ENCODE data around the gene SPAG8. TPM values are rescaled to one million over a fixed set of nuclear protein-coding genes. Genes with fewer than 3 reads are reported as not detected.

The SPAG8 gene
- total and polyA plus RNA-seq, 2 donors = 3.1 to 3.4 TPM

DNA sequence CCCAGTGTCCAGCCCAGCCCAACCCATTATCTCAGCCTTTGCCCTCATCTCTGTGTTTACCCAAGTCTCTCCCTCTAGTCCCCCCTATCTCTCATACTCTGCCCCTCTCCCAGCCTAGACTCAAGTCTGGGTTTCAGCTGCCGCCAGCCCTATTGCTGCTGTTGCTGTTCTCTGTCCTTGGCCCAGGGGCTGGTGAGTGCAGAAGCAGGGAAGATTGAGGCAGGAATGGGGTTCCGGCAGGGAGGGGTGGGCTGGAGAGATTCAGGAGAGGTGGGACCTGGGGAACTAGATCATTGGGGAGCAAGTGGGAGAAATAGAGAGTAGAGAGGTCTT, 17.7 kb upstream of the SPAG8 start:
- Histone ChIP-seq H3K4me3 (ENCODE audit: low read length in 2 of 2) (peak overlapping the region; percentile 60 to 68), H3K4me1 (ENCODE audit: control insufficient read depth in 2 of 2, insufficient read depth in 2 of 2, low read length in 2 of 2) (peaks cover 13 to 40% of the 10 kb centered on the region in 2 donors), H3K9me3 (ENCODE audit: control insufficient read depth in 2 of 2, insufficient read depth in 1 of 2, low read length in 1 of 2) (no peaks in the 10 kb centered on the region), H3K27me3 (ENCODE audit: control insufficient read depth in 2 of 2, insufficient read depth in 1 of 2, low read length in 1 of 2) (no peaks in the 10 kb centered on the region), H3K27ac (ENCODE audit: low read depth in 1 of 2, low read length in 1 of 2) (peak overlapping the region; percentile 7 to 54), H3K36me3 (ENCODE audit: control insufficient read depth in 2 of 2, insufficient read depth in 2 of 2, low read length in 1 of 2) (no peaks in the 10 kb centered on the region)
- no peak for DNase-seq (ENCODE audit: low read depth in 6 of 9, low spot score in 9 of 9)
- 93% methylated on average over 2 of the region's 2 CpGs for WGBS

- Histone ChIP-seq H3K4me1 (ENCODE audit: control insufficient read depth in 2 of 2, insufficient read depth in 2 of 2, low read length in 2 of 2) (peaks cover 13 to 35% of the 10 kb centered on the region in 2 donors), H3K27me3 (ENCODE audit: control insufficient read depth in 2 of 2, insufficient read depth in 1 of 2, low read length in 1 of 2) (no peaks in the 10 kb centered on the region), H3K27ac (ENCODE audit: low read depth in 1 of 2, low read length in 1 of 2) (peak within 1 kb of the TSS; percentile 66 to 72), H3K4me3 (ENCODE audit: low read length in 2 of 2) (peak within 1 kb of the TSS; percentile 60 to 68), H3K9me3 (ENCODE audit: control insufficient read depth in 2 of 2, insufficient read depth in 1 of 2, low read length in 1 of 2) (no peaks in the 10 kb centered on the region), H3K36me3 (ENCODE audit: control insufficient read depth in 2 of 2, insufficient read depth in 2 of 2, low read length in 1 of 2) (no peaks in the 10 kb centered on the region)
- DNase-seq (ENCODE audit: low read depth in 6 of 9, low spot score in 9 of 9) = peak; percentile 73 to 97 (median 93)
- 2% methylated on average over 53 of the region's 53 CpGs for WGBS
Measured at GRCh38 chr9:35829084-35829763, 17.2 kb upstream of the SPAG8 start, which contains the start of gene TMEM8B. TMEM8B (plus strand) TSS chr9:35829228; CDS start chr9:35829448, 220 bp downstream.

GRCh38 chr9:35828716-35829083, 16.6 kb upstream of the SPAG8 start, which contains the start of gene FAM221B:
FAM221B (minus strand) TSS chr9:35828732; CDS start chr9:35826161, 2,571 bp downstream.
- Histone ChIP-seq H3K27ac (ENCODE audit: low read depth in 1 of 2, low read length in 1 of 2) (peak within 1 kb of the TSS; percentile 66 to 72), H3K36me3 (ENCODE audit: control insufficient read depth in 2 of 2, insufficient read depth in 2 of 2, low read length in 1 of 2) (no peaks in the 10 kb centered on the region), H3K4me3 (ENCODE audit: low read length in 2 of 2) (peak within 1 kb of the TSS; percentile 60 to 68), H3K9me3 (ENCODE audit: control insufficient read depth in 2 of 2, insufficient read depth in 1 of 2, low read length in 1 of 2) (no peaks in the 10 kb centered on the region), H3K27me3 (ENCODE audit: control insufficient read depth in 2 of 2, insufficient read depth in 1 of 2, low read length in 1 of 2) (no peaks in the 10 kb centered on the region), H3K4me1 (ENCODE audit: control insufficient read depth in 2 of 2, insufficient read depth in 2 of 2, low read length in 2 of 2) (peaks cover 10 to 29% of the 10 kb centered on the region in 2 donors)
- WGBS = 1% methylated on average over 21 of the region's 21 CpGs
- no peak for DNase-seq (ENCODE audit: low read depth in 6 of 9, low spot score in 9 of 9)

DNA sequence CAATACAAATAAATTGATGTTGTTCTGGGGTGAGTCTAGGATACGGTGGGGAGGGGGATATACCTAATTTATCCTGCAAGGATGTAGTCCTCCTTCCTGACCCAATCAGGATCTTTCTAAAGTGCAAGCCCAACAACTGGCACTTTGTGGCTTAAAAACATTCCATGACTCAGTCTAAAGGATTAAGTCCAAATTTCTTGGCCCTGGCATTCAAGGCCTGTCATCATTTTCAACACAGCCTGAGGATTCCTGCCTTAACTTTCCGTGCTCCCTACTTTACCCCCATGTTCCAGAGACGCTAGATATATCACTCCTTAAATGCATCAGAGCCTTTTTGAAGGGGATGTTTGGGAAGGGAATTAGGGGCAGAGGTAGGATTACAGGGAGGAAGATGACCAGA, 15.4 kb upstream of the SPAG8 start:
- DNase-seq (ENCODE audit: low read depth in 6 of 9, low spot score in 9 of 9) = no peak
- 96% methylated on average over 3 of the region's 3 CpGs for WGBS
- no peaks in the 10 kb centered on the region for H3K9me3 ChIP-seq (ENCODE audit: control insufficient read depth in 2 of 2, insufficient read depth in 1 of 2, low read length in 1 of 2)
- H3K27ac ChIP-seq (ENCODE audit: low read depth in 1 of 2, low read length in 1 of 2) = no peak overlapping the region
- no peak overlapping the region for H3K4me3 ChIP-seq (ENCODE audit: low read length in 2 of 2)
- H3K36me3 ChIP-seq (ENCODE audit: control insufficient read depth in 2 of 2, insufficient read depth in 2 of 2, low read length in 1 of 2) = no peaks in the 10 kb centered on the region
- H3K4me1 ChIP-seq (ENCODE audit: control insufficient read depth in 2 of 2, insufficient read depth in 2 of 2, low read length in 2 of 2) = peaks cover 7 to 19% of the 10 kb centered on the region in 2 donors
- no peaks in the 10 kb centered on the region for H3K27me3 ChIP-seq (ENCODE audit: control insufficient read depth in 2 of 2, insufficient read depth in 1 of 2, low read length in 1 of 2)

DNA sequence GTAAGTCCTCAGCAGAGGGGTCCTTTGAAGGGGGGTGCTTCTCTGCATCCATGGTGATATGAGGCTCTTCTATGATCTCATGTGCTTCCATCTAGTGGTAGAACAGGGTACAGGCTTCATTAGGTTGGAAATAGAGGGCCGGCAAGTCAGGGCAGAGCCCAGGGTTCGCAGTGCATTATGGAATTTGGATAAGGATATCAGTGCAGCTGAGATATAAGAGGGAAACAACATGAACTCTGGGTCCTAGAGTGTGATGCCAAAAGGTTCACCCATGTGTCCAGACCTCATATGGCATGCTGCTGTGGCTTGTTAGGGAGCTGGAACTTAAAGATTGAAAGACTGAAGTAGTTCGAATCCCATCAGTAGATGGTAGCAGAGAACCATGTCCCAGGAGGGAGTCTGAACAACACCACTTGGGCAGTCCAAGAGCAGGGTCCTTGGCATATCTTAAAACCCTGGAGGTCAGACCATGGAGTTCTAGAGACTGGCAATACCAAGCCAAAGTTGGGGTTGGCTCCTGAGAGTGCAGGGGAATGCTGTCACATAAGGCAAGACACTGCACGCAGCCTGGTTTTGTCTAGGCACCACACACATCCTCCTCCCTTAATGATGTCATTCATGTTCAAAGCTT, 14.1 kb upstream of the SPAG8 start:
- Histone ChIP-seq H3K9me3 (ENCODE audit: control insufficient read depth in 2 of 2, insufficient read depth in 1 of 2, low read length in 1 of 2) (no peaks in the 10 kb centered on the region), H3K36me3 (ENCODE audit: control insufficient read depth in 2 of 2, insufficient read depth in 2 of 2, low read length in 1 of 2) (no peaks in the 10 kb centered on the region), H3K4me3 (ENCODE audit: low read length in 2 of 2) (no peak overlapping the region), H3K27me3 (ENCODE audit: control insufficient read depth in 2 of 2, insufficient read depth in 1 of 2, low read length in 1 of 2) (no peaks in the 10 kb centered on the region), H3K4me1 (ENCODE audit: control insufficient read depth in 2 of 2, insufficient read depth in 2 of 2, low read length in 2 of 2) (peaks cover 7 to 19% of the 10 kb centered on the region in 2 donors), H3K27ac (ENCODE audit: low read depth in 1 of 2, low read length in 1 of 2) (no peak overlapping the region)
- 33% methylated on average over 4 of the region's 4 CpGs for WGBS
- peak in 4 of 9 donors; percentile 49 to 80 (median 60) for DNase-seq (ENCODE audit: low read depth in 6 of 9, low spot score in 9 of 9)

DNA sequence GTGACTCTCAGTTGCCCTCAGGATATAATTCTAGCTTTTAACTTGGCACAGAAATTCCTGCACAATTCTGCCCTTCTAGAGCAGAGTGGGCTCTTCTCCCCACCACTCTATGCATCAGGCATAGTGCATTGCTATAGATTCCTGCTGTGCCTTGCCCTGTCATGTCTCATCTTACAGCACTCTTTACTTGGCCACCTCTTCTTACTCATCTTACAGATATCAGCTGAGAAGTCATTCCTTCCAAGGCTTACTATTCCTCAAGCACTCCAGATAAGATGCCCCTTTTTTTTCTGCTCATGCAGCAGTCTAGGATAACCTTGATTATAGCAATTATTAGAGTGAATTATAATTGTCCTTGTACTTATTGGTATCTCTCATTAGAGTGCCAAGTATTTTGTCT, 10.9 kb upstream of the SPAG8 start:
- H3K27ac ChIP-seq (ENCODE audit: low read depth in 1 of 2, low read length in 1 of 2) = no peak overlapping the region
- H3K4me1 ChIP-seq (ENCODE audit: control insufficient read depth in 2 of 2, insufficient read depth in 2 of 2, low read length in 2 of 2) = peaks cover 3 to 5% of the 10 kb centered on the region in 2 donors
- no peaks in the 10 kb centered on the region for H3K27me3 ChIP-seq (ENCODE audit: control insufficient read depth in 2 of 2, insufficient read depth in 1 of 2, low read length in 1 of 2)
- H3K9me3 ChIP-seq (ENCODE audit: control insufficient read depth in 2 of 2, insufficient read depth in 1 of 2, low read length in 1 of 2) = no peaks in the 10 kb centered on the region
- no peaks in the 10 kb centered on the region for H3K36me3 ChIP-seq (ENCODE audit: control insufficient read depth in 2 of 2, insufficient read depth in 2 of 2, low read length in 1 of 2)
- no peak for DNase-seq (ENCODE audit: low read depth in 6 of 9, low spot score in 9 of 9)
- no peak overlapping the region for H3K4me3 ChIP-seq (ENCODE audit: low read length in 2 of 2)

- H3K4me1 ChIP-seq (ENCODE audit: control insufficient read depth in 2 of 2, insufficient read depth in 2 of 2, low read length in 2 of 2) = no peaks in the 10 kb centered on the region
- H3K27ac ChIP-seq (ENCODE audit: low read depth in 1 of 2, low read length in 1 of 2) = no peak overlapping the region
- DNase-seq (ENCODE audit: low read depth in 6 of 9, low spot score in 9 of 9) = no peak
- H3K4me3 ChIP-seq (ENCODE audit: low read length in 2 of 2) = no peak overlapping the region
- no peaks in the 10 kb centered on the region for H3K27me3 ChIP-seq (ENCODE audit: control insufficient read depth in 2 of 2, insufficient read depth in 1 of 2, low read length in 1 of 2)
- H3K9me3 ChIP-seq (ENCODE audit: control insufficient read depth in 2 of 2, insufficient read depth in 1 of 2, low read length in 1 of 2) = no peaks in the 10 kb centered on the region
- no peaks in the 10 kb centered on the region for H3K36me3 ChIP-seq (ENCODE audit: control insufficient read depth in 2 of 2, insufficient read depth in 2 of 2, low read length in 1 of 2)
Measured at GRCh38 chr9:35820076-35820475, 8.0 kb upstream of the SPAG8 start.

DNA sequence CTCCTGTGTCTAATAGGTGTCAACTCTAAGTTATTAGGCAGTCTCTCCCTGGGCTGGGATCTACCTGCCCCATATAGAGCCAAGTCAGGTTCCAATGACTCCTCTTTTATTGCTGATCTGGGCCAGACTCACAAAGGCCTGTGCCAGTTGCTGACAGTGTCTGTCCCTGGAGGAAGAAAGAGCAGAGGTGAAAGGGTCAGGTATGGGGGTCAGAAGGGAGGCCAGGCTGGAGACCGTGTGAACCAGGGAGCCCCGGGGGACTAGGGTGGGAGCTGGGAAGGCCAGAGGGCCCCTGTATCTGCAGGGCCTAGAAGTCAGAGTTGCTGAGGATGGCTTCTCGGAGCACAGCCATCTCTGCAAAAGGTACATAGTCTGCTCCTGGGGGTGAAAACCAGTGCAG, 6.3 kb upstream of the SPAG8 start:
- H3K4me3 ChIP-seq (ENCODE audit: low read length in 2 of 2) = no peak overlapping the region
- WGBS = 93% methylated on average over 3 of the region's 3 CpGs
- H3K36me3 ChIP-seq (ENCODE audit: control insufficient read depth in 2 of 2, insufficient read depth in 2 of 2, low read length in 1 of 2) = no peaks in the 10 kb centered on the region
- H3K4me1 ChIP-seq (ENCODE audit: control insufficient read depth in 2 of 2, insufficient read depth in 2 of 2, low read length in 2 of 2) = peaks cover 7 to 9% of the 10 kb centered on the region in 2 donors
- DNase-seq (ENCODE audit: low read depth in 6 of 9, low spot score in 9 of 9) = no peak
- no peaks in the 10 kb centered on the region for H3K27me3 ChIP-seq (ENCODE audit: control insufficient read depth in 2 of 2, insufficient read depth in 1 of 2, low read length in 1 of 2)
- no peak overlapping the region for H3K27ac ChIP-seq (ENCODE audit: low read depth in 1 of 2, low read length in 1 of 2)
- H3K9me3 ChIP-seq (ENCODE audit: control insufficient read depth in 2 of 2, insufficient read depth in 1 of 2, low read length in 1 of 2) = peaks cover 0 to 4% of the 10 kb centered on the region in 2 donors

DNA sequence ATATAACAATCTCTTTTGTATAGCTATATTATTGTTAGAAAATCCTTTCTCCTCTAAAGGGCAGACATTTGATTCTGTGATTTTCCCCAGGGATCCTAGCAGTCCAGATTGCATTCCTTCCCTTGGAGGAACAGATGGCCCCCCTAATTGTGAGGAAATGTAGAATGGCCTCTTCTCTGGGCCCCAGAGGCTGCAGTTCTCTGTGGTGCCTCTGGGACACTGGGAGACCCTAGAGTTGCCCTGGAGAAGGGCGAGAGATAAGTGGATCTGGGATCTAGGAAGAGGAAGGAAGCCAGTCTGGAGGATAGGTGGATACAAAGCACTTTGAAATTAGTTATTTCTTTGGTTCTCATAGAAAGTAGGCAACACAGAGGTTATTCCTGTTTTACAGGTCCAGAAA, 4.6 kb upstream of the SPAG8 start:
- WGBS = 89% methylated on average over 1 of the region's 1 CpG
- H3K4me3 ChIP-seq (ENCODE audit: low read length in 2 of 2) = no peak overlapping the region
- no peak for DNase-seq (ENCODE audit: low read depth in 6 of 9, low spot score in 9 of 9)
- H3K4me1 ChIP-seq (ENCODE audit: control insufficient read depth in 2 of 2, insufficient read depth in 2 of 2, low read length in 2 of 2) = peaks cover 18 to 25% of the 10 kb centered on the region in 2 donors
- no peak overlapping the region for H3K27ac ChIP-seq (ENCODE audit: low read depth in 1 of 2, low read length in 1 of 2)
- no peaks in the 10 kb centered on the region for H3K27me3 ChIP-seq (ENCODE audit: control insufficient read depth in 2 of 2, insufficient read depth in 1 of 2, low read length in 1 of 2)
- no peaks in the 10 kb centered on the region for H3K36me3 ChIP-seq (ENCODE audit: control insufficient read depth in 2 of 2, insufficient read depth in 2 of 2, low read length in 1 of 2)
- H3K9me3 ChIP-seq (ENCODE audit: control insufficient read depth in 2 of 2, insufficient read depth in 1 of 2, low read length in 1 of 2) = peaks cover 0 to 4% of the 10 kb centered on the region in 2 donors
